B cell (primary cell): ENCODE data around the gene ADAMTS12. TPM values are rescaled to one million over a fixed set of nuclear protein-coding genes. Genes with fewer than 3 reads are reported as not detected.
"Not testable (repeated sequence)": the region's sequence is repeated elsewhere in the genome, so short reads cannot be mapped to it uniquely, and the experiment has no call there.

Experiments
- ATAC-seq: fragments of 200-7000 bp; cut with Tn5 transposase; one replicate; pipeline ENCODE4 v1.10.0; 2021; ENCODE audit warnings: low read depth, mild to moderate bottlenecking, moderate number of reproducible peaks, moderate library complexity
- CTCF ChIA-PET: fragments of 350-600 bp; sonication (Branson Sonifier 250); formaldehyde crosslinking; loops from one replicate; lab custom pipeline; 2021; ENCODE audit warnings: antibody characterized with exemption, inconsistent platforms; lab: Charles Lee
- POLR2A ChIA-PET: fragments of 350-600 bp; sonication (Branson Sonifier 250); formaldehyde crosslinking; loops from one replicate; lab custom pipeline; 2021; ENCODE audit warnings: antibody characterized with exemption; lab: Charles Lee
- DNase-seq: peaks from one replicate; pipeline ENCODE4 v3.0.0; 2013
- H2AFZ ChIP-seq: 2 replicates; pipeline ENCODE4 v1.6.1; 2012; ENCODE audit warnings: mild to moderate bottlenecking, low read depth, low read length; ENCODE audit not compliant: insufficient read depth, poor library complexity, severe bottlenecking
- H3K27ac ChIP-seq, 2 donors: 1 replicate in 1 of 2; 2 replicates in 1 of 2; pipeline ENCODE4 v1.5.1; 2012 to 2013; ENCODE audit warnings: low read length in 2 of 2, mild to moderate bottlenecking in 2 of 2, moderate library complexity in 1 of 2
- H3K27me3 ChIP-seq, 4 experiments: fragments of 200-600 bp in 1 of 4; sonication (generic) in 1 of 4; replicated peaks in 1 of 4; 1 replicate in 2 of 4; 2 replicates in 2 of 4; pipeline versions ENCODE4 v1.6.1 to v1.7.0; 2013 to 2016; ENCODE audit warnings: low read length in 3 of 4, mild to moderate bottlenecking in 2 of 4, mixed read lengths in 1 of 4, moderate library complexity in 1 of 4; ENCODE audit not compliant: insufficient read depth in 4 of 4, control insufficient read depth in 3 of 4; ENCODE audit errors: control extremely low read depth in 1 of 4
- H3K36me3 ChIP-seq, 2 experiments: replicated peaks in 1 of 2; 1 replicate in 1 of 2; 2 replicates in 1 of 2; pipeline versions ENCODE4 v1.6.1 to v1.7.1; 2013; ENCODE audit warnings: low read length in 1 of 2; ENCODE audit not compliant: insufficient read depth in 2 of 2, control insufficient read depth in 1 of 2; ENCODE audit errors: control extremely low read depth in 1 of 2, extremely low read depth in 1 of 2
- H3K4me1 ChIP-seq, 2 donors: fragments of 200-600 bp in 1 of 2; sonication (generic) in 1 of 2; 1 replicate in 1 of 2; 2 replicates in 1 of 2; pipeline versions ENCODE4 v1.5.1 to v1.6.1; 2013 to 2017; ENCODE audit warnings: low read length in 2 of 2; ENCODE audit not compliant: control insufficient read depth in 2 of 2, insufficient read depth in 2 of 2
- H3K4me2 ChIP-seq: replicated peaks from 2 replicates; pipeline ENCODE3; 2012; ENCODE audit warnings: mild to moderate bottlenecking, low read depth, low read length; ENCODE audit not compliant: poor library complexity, severe bottlenecking
- H3K4me3 ChIP-seq, 5 experiments: fragments of 200-600 bp in 1 of 5; sonication (generic) in 1 of 5; 1 replicate in 3 of 5; 2 replicates in 2 of 5; pipeline versions ENCODE4 v1.5.1 to v1.7.0; 2011 to 2016; ENCODE audit warnings: low read length in 4 of 5, mild to moderate bottlenecking in 4 of 5, low read depth in 2 of 5, control low read depth in 1 of 5, moderate library complexity in 1 of 5; ENCODE audit not compliant: insufficient read depth in 1 of 5; ENCODE audit errors: control extremely low read depth in 1 of 5, extremely low read depth in 1 of 5
- H3K79me2 ChIP-seq: fragments of 200-600 bp; sonication (generic); one replicate; pipeline ENCODE4 v1.6.0; 2016; ENCODE audit warnings: low read length; ENCODE audit not compliant: control insufficient read depth, insufficient read depth
- H3K9ac ChIP-seq: fragments of 200-600 bp; sonication (generic); 2 replicates; pipeline ENCODE4 v1.6.1; 2017; ENCODE audit warnings: mild to moderate bottlenecking, low read length, moderate library complexity
- H3K9me3 ChIP-seq, 3 donors: one replicate each; pipeline versions ENCODE4 v1.6.1 to v1.7.1; 2013; ENCODE audit warnings: low read length in 2 of 3; ENCODE audit not compliant: control insufficient read depth in 2 of 3, insufficient read depth in 1 of 3; ENCODE audit errors: control extremely low read depth in 1 of 3
- H4K20me1 ChIP-seq: 2 replicates; pipeline ENCODE4 v1.6.0; 2012; ENCODE audit warnings: mild to moderate bottlenecking, low read length; ENCODE audit not compliant: insufficient read depth, control insufficient read depth, poor library complexity, severe bottlenecking
- H3K27ac Mint-ChIP-seq: one replicate; pipeline ENCODE4 v1.8.0; 2021; ENCODE audit warnings: mixed read lengths
- H3K27me3 Mint-ChIP-seq: one replicate; pipeline ENCODE4 v1.8.0; 2021; ENCODE audit warnings: mixed read lengths
- H3K4me1 Mint-ChIP-seq: one replicate; pipeline ENCODE4 v1.8.0; 2021; ENCODE audit warnings: mixed read lengths
- H3K4me3 Mint-ChIP-seq: one replicate; pipeline ENCODE4 v1.8.0; 2021; ENCODE audit warnings: mixed read lengths
- H3K9me3 Mint-ChIP-seq: one replicate; pipeline ENCODE4 v1.8.0; 2022; ENCODE audit warnings: mixed read lengths; ENCODE audit not compliant: insufficient read depth
- EZH2 ChIP-seq: IDR thresholded peaks from 2 replicates; pipeline ENCODE4 v1.6.1; 2012; ENCODE audit warnings: borderline replicate concordance, low read depth, mild to moderate bottlenecking, moderate library complexity, low read length; ENCODE audit not compliant: insufficient read depth, poor library complexity, severe bottlenecking
- WGBS: methylation state at CpG from one replicate; pipeline ENCODE4 v1.1.5; 2013; ENCODE audit warnings: missing lambda C conversion rate; ENCODE audit not compliant: insufficient coverage; 5-methylcytosine and 5-hydroxymethylcytosine counted together
- intact Hi-C: fragments of 100-400 bp; cut with micrococcal nuclease; formaldehyde crosslinking; loops from one replicate; pipeline ENCODE4 v1.10.0; 2022
- polyA plus RNA-seq: library from polyadenylated mRNA; depleted of rRNA; stranded (reverse); fragments of >200 nt; gene quantifications from 2 replicates; pipeline ENCODE4 v1.2.3, GENCODE V29; 2012
- total RNA-seq, 2 donors: library from RNA; stranded (reverse); fragments of 120-200 nt in 1 of 2; gene quantifications; 1 replicate in 1 of 2; 2 replicates in 1 of 2; pipeline versions ENCODE4 v1.2.3 to v1.2.4, GENCODE V29; 2013 to 2022
- TF ChIP-seq, protein P1 (sequence below): fragments of 200-600 bp; IDR thresholded peaks from one replicate; pipeline ENCODE4 v1.8.0; 2022; ENCODE audit warnings: antibody characterized with exemption, mild to moderate bottlenecking

The ADAMTS12 gene
- total and polyA plus RNA-seq, 2 donors (not counting 1 experiment from before 2014, with no cell fraction given): not detected

- H3K27me3 ChIP-seq: no peaks in the 10 kb centered on the region
- H3K4me1 Mint-ChIP-seq: no peaks in the 10 kb centered on the region
- no peak overlapping the region for H3K27ac ChIP-seq
- H3K4me3 Mint-ChIP-seq: no peak overlapping the region
- H3K27me3 Mint-ChIP-seq: peaks cover 13% of the 10 kb centered on the region
- H3K9ac ChIP-seq: no peak overlapping the region
- no peak overlapping the region for H3K27ac Mint-ChIP-seq
- H2AFZ ChIP-seq: no peak overlapping the region
- H3K36me3 ChIP-seq: no peaks in the 10 kb centered on the region
- no peaks in the 10 kb centered on the region for H3K79me2 ChIP-seq
- CTCF ChIA-PET: no interaction called here
- POLR2A ChIA-PET: no interaction called here
- no peak overlapping the region for H3K4me2 ChIP-seq
- peaks cover 3% of the 10 kb centered on the region for H3K9me3 Mint-ChIP-seq
- intact Hi-C loops: no loop called here
- no peaks in the 10 kb centered on the region for H3K9me3 ChIP-seq
- DNase-seq (no peak), ATAC-seq (no peak)
- no peaks in the 10 kb centered on the region for H3K4me1 ChIP-seq
- TF ChIP-seq EZH2: no peak
- TF ChIP-seq, protein P1, sequence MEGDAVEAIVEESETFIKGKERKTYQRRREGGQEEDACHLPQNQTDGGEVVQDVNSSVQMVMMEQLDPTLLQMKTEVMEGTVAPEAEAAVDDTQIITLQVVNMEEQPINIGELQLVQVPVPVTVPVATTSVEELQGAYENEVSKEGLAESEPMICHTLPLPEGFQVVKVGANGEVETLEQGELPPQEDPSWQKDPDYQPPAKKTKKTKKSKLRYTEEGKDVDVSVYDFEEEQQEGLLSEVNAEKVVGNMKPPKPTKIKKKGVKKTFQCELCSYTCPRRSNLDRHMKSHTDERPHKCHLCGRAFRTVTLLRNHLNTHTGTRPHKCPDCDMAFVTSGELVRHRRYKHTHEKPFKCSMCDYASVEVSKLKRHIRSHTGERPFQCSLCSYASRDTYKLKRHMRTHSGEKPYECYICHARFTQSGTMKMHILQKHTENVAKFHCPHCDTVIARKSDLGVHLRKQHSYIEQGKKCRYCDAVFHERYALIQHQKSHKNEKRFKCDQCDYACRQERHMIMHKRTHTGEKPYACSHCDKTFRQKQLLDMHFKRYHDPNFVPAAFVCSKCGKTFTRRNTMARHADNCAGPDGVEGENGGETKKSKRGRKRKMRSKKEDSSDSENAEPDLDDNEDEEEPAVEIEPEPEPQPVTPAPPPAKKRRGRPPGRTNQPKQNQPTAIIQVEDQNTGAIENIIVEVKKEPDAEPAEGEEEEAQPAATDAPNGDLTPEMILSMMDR: no peak
- no peak overlapping the region for H3K4me3 ChIP-seq
- no peaks in the 10 kb centered on the region for H4K20me1 ChIP-seq
- WGBS: 100% methylated on average over 1 of the region's 2 CpGs
These were observed 368.5 kb downstream of the ADAMTS12 start for GRCh38 chr5:33523208-33523771.

DNA sequence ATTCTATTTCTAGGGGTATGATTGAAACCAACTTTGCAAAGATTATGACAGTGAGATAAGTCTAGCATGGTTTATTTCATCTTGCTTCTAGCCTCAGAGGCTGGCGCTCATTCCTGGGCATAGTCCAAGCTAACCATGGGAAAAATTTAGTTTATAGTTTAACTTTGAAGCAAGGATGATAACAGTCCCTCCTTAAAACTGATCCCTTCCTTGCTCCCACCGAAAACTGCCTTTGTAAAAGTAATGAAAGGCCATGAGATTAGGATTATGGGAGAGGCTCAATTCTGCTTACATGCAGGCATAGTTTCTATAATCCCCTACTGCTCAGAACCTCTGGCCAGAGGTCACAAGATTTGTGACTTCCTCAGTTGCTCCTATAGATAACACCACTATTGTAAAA, 375.4 kb downstream of the ADAMTS12 start:
- ATAC-seq: no peak
- no peak overlapping the region for H3K27ac ChIP-seq
- Mint-ChIP-seq H3K4me1 (no peaks in the 10 kb centered on the region), H3K27ac (no peak overlapping the region), H3K4me3 (no peak overlapping the region), H3K9me3 (peaks cover 3% of the 10 kb centered on the region), H3K27me3 (peaks cover 5% of the 10 kb centered on the region)
- intact Hi-C loops: no loop called here
- H3K79me2 ChIP-seq: no peaks in the 10 kb centered on the region
- no peak for DNase-seq
- no peak overlapping the region for H3K4me2 ChIP-seq
- H3K9ac ChIP-seq: no peak overlapping the region
- H3K27me3 ChIP-seq: peaks cover 0 to 5% (median 0%) of the 10 kb centered on the region in 4 experiments
- H3K4me3 ChIP-seq: no peak overlapping the region
- ChIA-PET CTCF (no interaction called here), POLR2A (no interaction called here)
- no peaks in the 10 kb centered on the region for H4K20me1 ChIP-seq
- H3K36me3 ChIP-seq: no peaks in the 10 kb centered on the region
- H2AFZ ChIP-seq: no peak overlapping the region
- H3K4me1 ChIP-seq: no peaks in the 10 kb centered on the region
- H3K9me3 ChIP-seq: no peaks in the 10 kb centered on the region
- TF ChIP-seq EZH2: no peak
- TF ChIP-seq, protein P1: no peak
- no CpG with 5 or more reads among the region's 2 CpGs for WGBS

- H2AFZ ChIP-seq, CTCF ChIA-PET, H3K9ac ChIP-seq, H3K79me2 ChIP-seq, H3K9me3 ChIP-seq, H3K4me1 ChIP-seq, H3K27me3 ChIP-seq, ATAC-seq, H3K27ac ChIP-seq, POLR2A ChIA-PET, H3K36me3 ChIP-seq, H3K4me1 Mint-ChIP-seq, H3K4me2 ChIP-seq, DNase-seq, H3K27me3 Mint-ChIP-seq, H3K27ac Mint-ChIP-seq, H3K9me3 Mint-ChIP-seq, H3K4me3 Mint-ChIP-seq, H3K4me3 ChIP-seq, H4K20me1 ChIP-seq, intact Hi-C loops: not testable (repeated sequence)
- 92% methylated on average over 24 of the region's 32 CpGs for WGBS
These were observed 376.4 kb downstream of the ADAMTS12 start for GRCh38 chr5:33515366-33515765.
